Liver (tissue), 9 donors: ENCODE results near the gene SETBP1. TPM values are rescaled to one million over a fixed set of nuclear protein-coding genes. Genes with fewer than 3 reads are reported as not detected.

Experiments
- DNase-seq: peaks from one replicate; pipeline ENCODE4 v3.0.0-alpha.2; 2017; ENCODE audit warnings: low spot score
- H3K27ac ChIP-seq, 2 donors: one replicate each; pipeline ENCODE4 v1.7.0; 2013; ENCODE audit warnings: inconsistent platforms in 2 of 2, low read length in 2 of 2, control low read depth in 1 of 2, low read depth in 1 of 2, mild to moderate bottlenecking in 1 of 2
- H3K27me3 ChIP-seq, 4 donors: one replicate each; pipeline versions ENCODE4 v1.6.1 to v1.7.0; 2013; ENCODE audit warnings: low read length in 3 of 4, inconsistent platforms in 1 of 4, mild to moderate bottlenecking in 1 of 4, moderate library complexity in 1 of 4; ENCODE audit not compliant: control insufficient read depth in 4 of 4, insufficient read depth in 4 of 4
- H3K36me3 ChIP-seq, 4 donors: one replicate each; pipeline versions ENCODE4 v1.6.1 to v1.7.0; 2013; ENCODE audit warnings: low read length in 3 of 4, mild to moderate bottlenecking in 3 of 4, low read depth in 1 of 4, moderate library complexity in 1 of 4; ENCODE audit not compliant: control insufficient read depth in 4 of 4, insufficient read depth in 3 of 4
- H3K4me1 ChIP-seq, 4 donors: one replicate each; pipeline versions ENCODE4 v1.6.1 to v1.7.0; 2013; ENCODE audit warnings: low read length in 3 of 4, mild to moderate bottlenecking in 3 of 4, moderate library complexity in 1 of 4; ENCODE audit not compliant: control insufficient read depth in 4 of 4, insufficient read depth in 4 of 4
- H3K4me3 ChIP-seq, 3 donors: one replicate each; pipeline versions ENCODE4 v1.6.1 to v1.7.0; 2013; ENCODE audit warnings: low read length in 3 of 3, control low read depth in 1 of 3, low read depth in 1 of 3, mild to moderate bottlenecking in 1 of 3
- H3K9ac ChIP-seq, 2 donors: one replicate each; pipeline ENCODE4 v1.7.0; 2013; ENCODE audit warnings: low read length in 2 of 2, mild to moderate bottlenecking in 2 of 2, moderate library complexity in 2 of 2, control low read depth in 1 of 2, low read depth in 1 of 2
- H3K9me3 ChIP-seq, 4 donors: one replicate each; pipeline versions ENCODE4 v1.6.1 to v1.7.0; 2013; ENCODE audit warnings: low read length in 3 of 4; ENCODE audit not compliant: control insufficient read depth in 4 of 4
- ATF3 ChIP-seq: IDR thresholded peaks from 2 replicates; pipeline ENCODE4 v1.6.1; 2016; ENCODE audit warnings: antibody characterized with exemption
- CTCF ChIP-seq: fragments of 150-350 bp; IDR thresholded peaks from 2 replicates; pipeline ENCODE4 v1.5.1; 2017; ENCODE audit warnings: improper control_type of control experiment, low read depth, low read length; ENCODE audit not compliant: missing input control
- EGR1 ChIP-seq, 2 donors: IDR thresholded peaks; 2 replicates each; pipeline ENCODE4 v1.6.1; 2016 to 2018; ENCODE audit warnings: antibody characterized with exemption in 2 of 2, low read depth in 2 of 2
- FOXA1 ChIP-seq: IDR thresholded peaks from 2 replicates; pipeline ENCODE4 v1.6.1; 2016; ENCODE audit warnings: antibody characterized with exemption
- FOXA2 ChIP-seq: IDR thresholded peaks from 2 replicates; pipeline ENCODE4 v1.6.1; 2016; ENCODE audit warnings: antibody characterized with exemption
- GABPA ChIP-seq, 2 donors: IDR thresholded peaks in 1 of 2; conservative IDR thresholded peaks in 1 of 2; 2 replicates each; pipeline ENCODE4 v1.6.1; 2016; ENCODE audit warnings: antibody characterized with exemption in 2 of 2, mild to moderate bottlenecking in 1 of 2, moderate library complexity in 1 of 2
- HNF4A ChIP-seq, 2 donors: conservative IDR thresholded peaks; 2 replicates each; pipeline ENCODE4 v1.6.1; 2016; ENCODE audit warnings: antibody characterized with exemption in 2 of 2, mild to moderate bottlenecking in 2 of 2
- HNF4G ChIP-seq: IDR thresholded peaks from 2 replicates; pipeline ENCODE4 v1.6.1; 2016; ENCODE audit warnings: antibody characterized with exemption
- JUND ChIP-seq, 2 donors: IDR thresholded peaks; 2 replicates each; pipeline ENCODE4 v1.6.1; 2016; ENCODE audit warnings: antibody characterized with exemption in 2 of 2
- MAX ChIP-seq: IDR thresholded peaks from 2 replicates; pipeline ENCODE4 v1.6.1; 2016; ENCODE audit warnings: antibody characterized with exemption
- NR2F2 ChIP-seq: IDR thresholded peaks from 2 replicates; pipeline ENCODE4 v1.6.1; 2016; ENCODE audit warnings: antibody characterized with exemption
- RAD21 ChIP-seq, 2 donors: IDR thresholded peaks; 2 replicates each; pipeline ENCODE4 v1.6.1; 2016; ENCODE audit warnings: antibody characterized with exemption in 2 of 2, mild to moderate bottlenecking in 2 of 2
- REST ChIP-seq: IDR thresholded peaks from 2 replicates; pipeline ENCODE4 v1.6.1; 2016; ENCODE audit warnings: antibody characterized with exemption, mild to moderate bottlenecking
- RXRA ChIP-seq, 2 donors: IDR thresholded peaks; 2 replicates each; pipeline ENCODE4 v1.6.1; 2017 to 2018; ENCODE audit warnings: antibody characterized with exemption in 2 of 2, mild to moderate bottlenecking in 1 of 2
- SP1 ChIP-seq: IDR thresholded peaks from 2 replicates; pipeline ENCODE4 v1.6.1; 2018; ENCODE audit warnings: antibody characterized with exemption, mild to moderate bottlenecking
- TAF1 ChIP-seq: conservative IDR thresholded peaks from 2 replicates; pipeline ENCODE4 v1.6.1; 2016; ENCODE audit warnings: antibody characterized with exemption, mild to moderate bottlenecking
- YY1 ChIP-seq: IDR thresholded peaks from 2 replicates; pipeline ENCODE4 v1.6.1; 2016; ENCODE audit warnings: antibody characterized with exemption, mild to moderate bottlenecking
- ZBTB33 ChIP-seq: IDR thresholded peaks from 2 replicates; pipeline ENCODE4 v1.6.1; 2016; ENCODE audit warnings: antibody characterized with exemption
- WGBS: extraction: QIAGEN DNeasy Blood & Tissue Kit; methylation state at CpG from one replicate; pipeline ENCODE4 v1.1.7; 2013; 5-methylcytosine and 5-hydroxymethylcytosine counted together
- polyA plus RNA-seq, 2 donors: library from polyadenylated mRNA; stranded (reverse) in 1 of 2; unstranded in 1 of 2; fragments of 200-250 nt in 1 of 2; fragments of >200 nt in 1 of 2; fragmentation: Nextera tagmentation in 1 of 2; extraction: Ambion mirVana in 1 of 2; gene quantifications; one replicate each; pipeline versions ENCODE4 v1.2.1 to v1.2.3, GENCODE V29; 2013 to 2015
- total RNA-seq, 2 donors: library from RNA; depleted of rRNA; stranded (reverse); fragments of >200 nt; gene quantifications; one replicate each; pipeline ENCODE4 v1.2.3, GENCODE V29; 2014
- donor health status: healthy.
- donor health status: healthy.
- donor health status: healthy.
- donor health status: healthy.
- donor health status: healthy.

SETBP1 gene
- total and polyA plus RNA-seq, 4 donors: 2.5 to 15.8 (median 4.7) TPM

GRCh38 chr18:44819944-44820510 lies 139.3 kb downstream of the SETBP1 start:
- Histone ChIP-seq H3K27me3 (no peaks in the 10 kb centered on the region), H3K9me3 (no peaks in the 10 kb centered on the region), H3K36me3 (no peaks in the 10 kb centered on the region), H3K27ac (peak overlapping the region; percentile 13 to 36), H3K4me1 (peaks cover 3 to 27% (median 7%) of the 10 kb centered on the region in 4 donors), H3K9ac (no peak overlapping the region), H3K4me3 (no peak overlapping the region)
- TF ChIP-seq YY1 (no peak), ZBTB33 (no peak), RXRA (IDR thresholded peaks at IDR 0.05) (peak in 1 of 2 donors; percentile 40), RAD21 (IDR thresholded peaks at IDR 0.05) (peak; percentile 10 to 26), REST (no peak)
- WGBS: 77% methylated on average over 6 of the region's 6 CpGs
- no peak for DNase-seq

GRCh38 chr18:44821924-44822323 lies 141.2 kb downstream of the SETBP1 start:
- TF ChIP-seq HNF4G (peak; percentile 14), FOXA2 (peak; percentile 89), RAD21 (IDR thresholded peaks at IDR 0.05) (peak; percentile 50 to 64), NR2F2 (no peak), YY1 (peak; percentile 80), RXRA (IDR thresholded peaks at IDR 0.05) (peak; percentile 55 to 76), REST (peak; percentile 26), FOXA1 (no peak), TAF1 (no peak), GABPA (IDR thresholded peaks at IDR 0.05 in 1 of 2, conservative IDR thresholded peaks at IDR 0.05 in 1 of 2) (no peak), EGR1 (IDR thresholded peaks at IDR 0.05; ENCODE audit: low read depth in 2 of 2) (no peak), ZBTB33 (peak; percentile 48), ATF3 (no peak), JUND (IDR thresholded peaks at IDR 0.05) (peak; percentile 44 to 71), HNF4A (conservative IDR thresholded peaks at IDR 0.05) (peak; percentile 66 to 82), MAX (peak; percentile 66), CTCF (no peak), SP1 (peak; percentile 76)
- peaks cover 4 to 33% (median 7%) of the 10 kb centered on the region in 4 donors for H3K4me1 ChIP-seq
- H3K36me3 ChIP-seq: no peaks in the 10 kb centered on the region
- no peaks in the 10 kb centered on the region for H3K9me3 ChIP-seq
- no peak overlapping the region for H3K9ac ChIP-seq
- peak overlapping the region; percentile 75 to 82 for H3K27ac ChIP-seq
- no peak overlapping the region for H3K4me3 ChIP-seq
- 26% methylated on average over 1 of the region's 1 CpG for WGBS
- no peak for DNase-seq
- H3K27me3 ChIP-seq: no peaks in the 10 kb centered on the region
